Ishikawa (cell line): ENCODE measurements around the gene TMEM92.

Source experiments
- CEBPB ChIP-seq: IDR thresholded peaks from 2 replicates; pipeline ENCODE4 v1.6.1; 2012
- FOXM1 ChIP-seq: IDR thresholded peaks from 2 replicates; pipeline ENCODE4 v1.6.1; 2012; ENCODE audit warnings: low read depth, borderline replicate concordance
- REST ChIP-seq: IDR thresholded peaks from 2 replicates; pipeline ENCODE4 v1.6.1; 2012; ENCODE audit warnings: low read depth, mild to moderate bottlenecking
- TAF1 ChIP-seq: IDR thresholded peaks from 2 replicates; pipeline ENCODE4 v1.6.1; 2012; ENCODE audit warnings: low read depth, mild to moderate bottlenecking

GRCh38 chr17:50258647-50259476, 15.4 kb upstream of the TMEM92 start:
- TF ChIP-seq CEBPB = no peak
- TF ChIP-seq TAF1 = no peak
- TF ChIP-seq REST = no peak
- no peak for TF ChIP-seq FOXM1
